SK-N-SH treated with all-trans-retinoic acid at 6 μM for 48 hours (cell line): ENCODE results near the gene HMX3.

Source experiments
- PPARA ChIP-seq: fragments of 250-450 bp; sonication (Bioruptor Pico); IDR thresholded peaks from 2 replicates; pipeline ENCODE4 v1.5.0; 2020; ENCODE audit warnings: mild to moderate bottlenecking, borderline replicate concordance
- RARB ChIP-seq: fragments of 250-450 bp; sonication (Bioruptor Pico); IDR thresholded peaks from 2 replicates; pipeline ENCODE4 v1.8.0; 2021; ENCODE audit warnings: mild to moderate bottlenecking, moderate library complexity
- ZFP3 ChIP-seq: fragments of 250-450 bp; sonication (Bioruptor Pico); IDR thresholded peaks from 2 replicates; pipeline ENCODE4 v1.5.0; 2020; ENCODE audit warnings: mild to moderate bottlenecking, moderate library complexity
- ZFP30 ChIP-seq: fragments of 450-650 bp; formaldehyde crosslinking; IDR thresholded peaks from 2 replicates; pipeline ENCODE4 v1.5.0; 2022; ENCODE audit warnings: mild to moderate bottlenecking, moderate library complexity

- no peak for TF ChIP-seq PPARA (CRISPR knock-in tag)
- TF ChIP-seq ZFP3 (CRISPR knock-in tag), result no peak
- TF ChIP-seq ZFP30 (CRISPR knock-in tag), result no peak
- TF ChIP-seq RARB (CRISPR knock-in tag), result no peak
These were observed 33.9 kb upstream of the HMX3 start for GRCh38 chr10:123101872-123102271.
